GM19467 (cell line): ENCODE measurements around the gene ENPP7.

Experiments
- ATAC-seq: cut with Tn5 transposase; IDR thresholded peaks from one replicate; pipeline ENCODE4 v1.9.1; 2021; ENCODE audit warnings: mild to moderate bottlenecking, moderate library complexity; ENCODE audit not compliant: unreplicated experiment

ENPP7 gene

DNA sequence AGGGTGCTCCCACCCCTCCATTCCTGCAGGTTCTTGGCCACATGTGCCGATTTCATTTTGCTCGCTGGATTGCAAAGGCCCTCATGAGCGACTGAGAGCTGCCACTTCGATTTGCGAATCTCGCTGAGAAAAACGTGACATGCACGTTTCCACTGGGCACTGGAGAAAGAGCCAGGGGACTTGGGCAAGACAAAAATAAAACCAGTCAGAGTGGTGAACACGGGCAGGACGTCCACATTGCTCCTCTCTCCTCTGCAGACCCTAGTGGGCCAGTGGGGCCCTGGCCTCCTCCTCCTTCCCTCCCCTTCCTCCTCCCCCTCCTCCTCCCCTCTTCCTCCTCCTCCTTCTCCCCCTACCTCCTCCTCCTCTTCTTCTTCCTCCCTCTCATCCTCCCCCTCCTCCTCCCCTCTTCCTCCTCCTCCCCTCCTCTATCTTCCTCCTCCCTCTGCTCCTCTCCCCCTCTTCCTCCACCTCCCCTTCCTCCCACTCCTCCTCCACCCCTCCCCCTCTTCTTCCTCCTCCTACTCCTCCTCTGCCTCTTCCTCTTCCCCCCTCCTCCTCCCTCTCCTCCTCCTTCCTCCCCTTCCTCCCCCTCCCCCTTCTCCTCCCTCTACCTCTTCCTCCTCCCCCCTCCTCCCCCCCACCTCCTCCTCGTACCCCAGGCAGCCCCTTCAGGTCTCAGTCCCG is 28.1 kb upstream of the ENPP7 start:
- ATAC-seq: no peak

GRCh38 chr17:79704691-79705090 is 26.1 kb upstream of the ENPP7 start:
- ATAC-seq: no peak

- ATAC-seq: no peak
Observed at GRCh38 chr17:79705674-79706073, 25.1 kb upstream of the ENPP7 start.

DNA sequence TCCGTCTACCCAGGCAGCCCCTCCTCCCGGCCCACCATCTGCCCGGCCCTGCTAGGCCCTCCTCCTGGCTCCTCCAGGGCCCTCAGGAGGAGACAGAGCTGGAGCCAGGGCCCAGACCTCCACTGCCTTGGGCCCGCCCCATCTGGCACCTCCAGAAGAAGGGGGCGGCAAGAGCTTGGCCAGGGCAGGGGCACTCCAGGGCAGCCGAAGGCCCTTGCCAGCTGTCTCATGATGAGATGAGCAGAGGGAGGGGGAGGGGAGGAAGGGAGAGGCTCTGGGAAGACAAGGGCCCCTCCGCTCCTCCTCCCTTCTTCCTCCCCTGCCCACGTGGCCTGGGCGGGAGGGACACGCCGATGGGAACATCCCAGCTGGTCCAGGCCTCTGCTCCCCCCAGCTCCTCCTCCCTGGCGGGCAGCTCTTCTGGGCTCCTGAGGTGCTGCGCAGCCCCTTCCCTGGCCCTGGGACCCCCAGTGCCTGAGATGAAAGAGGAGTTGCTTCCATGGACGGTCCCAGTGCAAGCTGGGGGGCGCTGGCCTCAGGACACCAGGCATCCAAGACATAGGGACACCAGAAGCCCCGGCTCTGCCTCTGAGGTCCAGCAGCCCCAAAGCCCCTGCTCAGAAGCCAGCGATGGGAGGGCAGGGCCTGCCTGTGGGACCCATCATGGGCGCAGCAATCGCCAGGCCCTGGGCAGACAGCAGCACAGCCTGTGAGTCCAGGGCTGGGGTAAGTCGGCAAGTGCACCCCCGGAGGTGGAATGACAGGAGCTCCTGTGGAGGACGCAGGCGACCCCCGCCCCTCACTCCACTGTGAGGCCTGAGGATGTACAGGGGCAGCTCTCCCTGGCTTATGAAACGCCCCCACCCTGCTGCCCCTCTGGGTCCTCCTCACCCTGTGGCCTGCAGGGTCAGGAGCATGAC is 23.6 kb upstream of the ENPP7 start:
- no peak for ATAC-seq

DNA sequence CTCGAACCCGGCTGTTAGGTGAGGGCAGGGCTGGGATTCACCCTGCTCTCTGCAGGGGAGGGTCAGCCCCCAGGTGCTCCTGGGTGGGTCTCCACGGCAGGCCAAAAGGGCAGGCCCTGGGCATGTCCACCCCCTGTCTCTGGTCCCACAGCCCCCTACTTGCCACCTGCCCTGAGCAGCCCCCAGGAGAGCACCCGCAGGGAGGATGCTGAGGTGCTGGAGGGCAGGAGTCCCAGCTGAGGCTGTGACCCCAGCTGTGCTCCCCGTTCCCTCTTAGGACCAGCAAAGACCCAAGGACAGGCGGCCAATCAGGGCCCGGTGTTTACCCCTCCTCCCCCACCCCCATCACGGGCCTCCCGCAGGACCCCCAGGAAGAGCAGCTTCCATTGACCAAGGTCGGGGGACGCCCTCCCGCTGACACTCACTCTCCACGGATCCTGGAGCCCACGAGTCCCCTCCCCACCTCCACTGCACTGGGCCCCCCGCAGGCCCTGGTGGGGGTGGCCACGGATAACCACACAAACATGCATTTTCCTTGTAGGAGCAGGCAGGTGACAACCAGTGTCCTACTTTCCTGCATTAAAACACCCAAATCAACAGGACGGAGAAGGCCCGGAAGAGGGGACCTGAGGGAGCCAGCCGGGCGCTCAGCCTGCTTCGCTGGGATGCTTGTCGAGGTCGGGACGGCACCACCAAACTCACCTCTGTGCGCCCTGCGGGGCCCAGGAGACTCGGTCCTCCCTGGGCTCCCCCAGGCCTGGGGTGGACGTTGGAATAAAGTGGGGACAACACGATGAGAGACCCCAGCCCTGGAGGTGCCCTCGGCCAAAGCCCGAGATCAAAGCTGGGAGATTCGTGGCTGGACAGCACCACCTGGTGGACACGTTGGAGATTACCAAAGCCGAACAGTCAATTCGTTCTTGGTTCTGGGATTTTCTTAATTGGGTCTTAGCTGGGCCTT is 22.5 kb upstream of the ENPP7 start:
- no peak for ATAC-seq

DNA sequence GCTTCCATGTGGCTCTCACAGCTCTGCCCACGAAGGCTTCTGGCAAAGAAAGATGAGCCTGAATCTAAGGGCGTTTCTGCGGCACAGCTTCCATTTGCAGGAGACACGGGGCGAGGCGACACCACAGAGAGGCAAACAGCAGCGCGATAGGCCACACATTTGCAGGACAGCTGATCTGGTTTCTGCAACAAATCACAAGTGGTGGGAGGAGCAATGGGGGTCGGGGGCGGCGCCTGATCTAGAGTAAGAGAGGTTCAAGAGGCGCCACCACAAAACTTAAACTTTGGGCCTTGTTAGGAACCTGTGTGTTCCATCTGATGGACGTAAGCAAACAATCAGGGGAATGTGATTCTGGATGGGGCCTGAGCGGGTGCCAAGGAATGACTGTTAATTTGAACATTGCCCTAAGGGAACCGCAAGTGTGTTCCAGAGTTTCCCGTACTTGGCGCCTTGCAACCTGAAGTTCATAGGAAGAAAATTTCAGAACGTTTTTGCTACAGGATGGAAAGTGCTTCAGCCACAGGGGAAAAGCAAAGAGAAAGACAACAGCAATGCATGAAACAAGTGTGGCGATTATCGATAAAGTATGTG is 18.9 kb upstream of the ENPP7 start:
- ATAC-seq: no peak

GRCh38 chr17:79713391-79713790 is 17.4 kb upstream of the ENPP7 start:
- no peak for ATAC-seq

DNA sequence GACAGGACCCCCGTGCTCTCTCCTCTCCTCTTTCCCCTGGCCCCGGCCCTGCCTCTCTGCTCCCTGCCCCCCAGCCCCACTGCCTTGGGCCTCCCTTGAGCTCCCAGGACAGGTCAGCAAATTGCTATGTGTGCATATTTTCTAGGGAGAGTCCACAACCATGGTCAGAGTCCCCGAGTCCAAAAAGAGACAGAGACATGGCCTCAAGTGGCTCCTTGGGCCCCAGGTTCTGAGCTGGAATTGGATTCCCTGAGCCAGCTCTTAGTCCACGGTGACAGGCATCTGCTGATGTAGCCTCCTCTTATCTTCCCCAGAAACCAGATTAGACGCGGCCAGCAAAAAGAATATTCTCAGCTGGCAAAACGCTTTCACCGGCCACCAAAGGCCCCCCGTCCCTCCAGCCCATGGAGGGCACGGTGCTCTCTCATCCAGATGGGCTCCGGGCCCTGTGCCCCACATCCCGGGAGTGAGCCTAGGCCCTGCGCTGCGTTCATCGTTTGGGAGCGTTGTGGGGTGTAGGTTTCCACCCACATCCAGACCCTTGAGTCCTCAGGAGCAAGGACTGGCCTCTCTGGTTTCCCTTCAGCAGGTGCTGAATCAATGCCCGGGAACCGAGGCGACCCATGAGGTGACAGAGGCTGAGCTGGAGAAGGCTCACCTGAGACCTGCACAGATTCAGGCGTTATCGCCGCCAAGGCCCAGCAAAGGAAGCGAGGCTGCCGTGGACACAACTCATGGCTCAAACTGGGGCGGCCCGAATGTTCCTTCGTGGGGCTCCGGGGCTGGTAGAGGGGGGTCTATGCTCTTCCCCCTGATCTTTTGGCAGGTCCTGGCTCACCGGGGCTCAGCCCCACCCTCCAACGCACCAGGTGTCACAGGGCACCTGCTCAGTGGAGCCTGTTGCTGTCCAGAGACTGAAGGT is 16.3 kb upstream of the ENPP7 start:
- ATAC-seq: no peak

GRCh38 chr17:79715098-79715942 is 15.4 kb upstream of the ENPP7 start:
- no peak for ATAC-seq

- ATAC-seq: no peak
Observed at GRCh38 chr17:79715943-79716797, 14.6 kb upstream of the ENPP7 start.

GRCh38 chr17:79720705-79721292 is 9.9 kb upstream of the ENPP7 start:
- ATAC-seq: no peak

DNA sequence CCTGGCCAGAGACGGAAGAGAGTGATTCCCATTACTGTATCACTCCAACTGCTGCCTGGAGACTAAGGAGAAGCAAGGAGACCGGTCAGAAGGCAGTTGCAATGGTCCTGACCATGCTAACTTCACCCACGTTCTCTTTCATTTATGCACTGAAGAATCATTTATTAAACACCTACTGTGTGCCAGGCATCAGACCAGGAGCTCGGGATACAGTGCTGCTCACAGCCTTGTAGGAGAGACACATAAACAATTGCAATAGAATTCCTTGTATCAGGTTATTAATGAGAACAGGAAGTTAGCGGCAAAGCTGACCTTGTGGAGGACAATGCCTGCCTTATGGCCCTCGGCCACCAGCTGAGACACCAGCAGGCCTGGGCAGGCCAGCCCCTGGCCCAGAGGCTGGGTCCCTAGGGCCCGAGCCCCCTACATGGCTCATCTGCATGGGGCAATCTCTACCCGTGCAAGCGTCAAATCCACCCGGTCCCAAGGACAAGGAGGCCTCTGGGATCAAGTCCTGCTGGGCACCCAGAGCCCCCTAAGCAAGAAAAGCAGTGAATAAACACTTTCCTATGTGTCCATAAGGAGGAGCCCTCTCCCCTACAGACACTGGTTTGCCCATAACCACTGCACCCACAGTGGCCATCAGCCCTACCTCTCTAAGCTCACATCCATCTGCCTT is 8.6 kb upstream of the ENPP7 start:
- no peak for ATAC-seq

GRCh38 chr17:79722787-79723186 is 8.0 kb upstream of the ENPP7 start:
- no peak for ATAC-seq

DNA sequence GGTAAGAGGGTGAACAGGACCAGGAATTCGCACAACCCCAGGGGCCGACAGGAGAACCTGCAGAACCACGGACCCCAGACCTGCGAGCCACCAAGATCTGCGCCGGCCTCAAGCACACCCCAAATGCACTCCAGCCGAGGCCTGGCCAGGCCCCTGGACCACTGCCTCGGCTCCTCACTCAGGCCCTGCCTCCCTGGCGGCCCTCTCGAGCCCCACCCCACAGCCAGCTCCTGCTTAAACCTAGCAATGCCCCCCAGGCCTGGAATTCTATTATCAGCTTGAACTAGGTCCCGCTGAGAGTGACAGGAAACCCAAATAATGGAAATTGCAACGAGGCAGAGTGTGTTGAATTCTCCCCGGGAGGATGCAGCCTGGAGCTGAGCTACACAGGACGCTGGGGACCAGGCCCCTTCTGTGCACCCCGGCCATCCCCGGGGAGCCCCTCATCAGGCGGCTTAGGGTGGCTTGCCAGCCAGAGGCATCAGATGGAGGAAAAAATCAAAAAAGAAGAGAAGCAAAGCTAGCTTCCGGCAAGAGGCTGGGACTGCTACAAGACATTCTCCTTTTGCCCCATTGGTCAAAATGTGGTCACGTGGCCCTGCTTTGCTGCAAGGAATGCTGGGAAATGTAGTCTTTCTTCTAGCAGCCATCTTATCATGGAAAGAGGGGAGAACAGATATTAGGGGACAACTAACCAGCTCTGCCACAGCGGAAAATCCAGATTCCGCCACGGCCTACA is 2.4 kb upstream of the ENPP7 start:
- no peak for ATAC-seq

DNA sequence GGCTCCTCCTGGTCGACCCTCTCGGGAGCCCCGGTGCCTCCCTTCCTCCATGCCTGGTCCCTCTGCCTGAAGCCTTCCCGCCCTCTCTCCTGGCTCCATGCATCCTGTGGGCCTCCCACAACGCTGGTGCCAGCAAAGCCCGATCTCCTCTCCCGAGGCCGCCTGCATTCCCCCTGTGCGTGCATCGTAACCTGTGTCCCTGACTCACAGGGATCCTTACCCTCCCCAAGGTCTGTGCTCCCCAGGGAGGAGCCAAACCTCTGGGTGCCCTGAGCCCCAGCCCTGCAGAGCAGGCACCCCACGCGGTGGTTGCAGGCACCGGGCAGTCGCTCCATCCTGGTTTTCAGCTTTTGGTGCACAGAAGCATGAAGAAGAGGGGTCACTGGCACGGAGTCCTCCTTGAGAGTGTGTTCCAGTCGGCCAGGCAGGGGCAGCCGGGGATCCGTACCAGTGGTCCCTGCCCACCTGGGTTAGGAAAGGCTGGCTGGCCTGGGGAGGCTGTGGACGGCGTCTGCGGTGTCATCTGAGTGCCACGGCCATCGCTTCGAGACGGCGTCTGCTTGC is 1.8 kb upstream of the ENPP7 start:
- ATAC-seq: no peak

DNA sequence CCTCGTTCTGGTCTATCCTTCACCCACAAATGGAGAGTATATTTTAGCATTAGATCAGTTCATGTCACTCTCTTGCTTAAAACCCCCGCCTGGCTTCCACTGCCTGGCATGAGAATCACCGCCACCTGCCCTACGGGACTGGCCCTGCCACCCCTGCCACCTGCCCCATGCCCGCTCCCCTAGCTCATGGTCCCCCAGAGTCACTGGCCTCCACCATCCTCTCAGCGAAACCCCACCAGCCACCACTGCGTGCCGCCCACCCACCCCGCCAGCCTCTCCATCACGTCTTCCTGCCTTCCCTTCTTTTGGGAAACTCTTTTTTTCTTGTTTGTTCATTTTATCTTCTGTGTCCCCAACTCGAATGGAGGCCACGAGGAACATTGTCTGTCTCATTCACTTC is 982 bp upstream of the ENPP7 start:
- ATAC-seq: no peak
